PC-3 (cell line): ENCODE measurements around the gene MGMT.

Source experiments
- EZH2 ChIP-seq: fragments of 300-600 bp; sonication (generic); IDR thresholded peaks from one replicate; pipeline ENCODE4 v1.6.1; 2017; ENCODE audit warnings: antibody characterized with exemption, mild to moderate bottlenecking, low read length; ENCODE audit not compliant: unreplicated experiment
- TF ChIP-seq, protein P1 (sequence below): fragments of 300-600 bp; sonication (generic); conservative IDR thresholded peaks from 2 replicates; pipeline ENCODE4 v1.5.1; 2017; ENCODE audit warnings: antibody characterized with exemption, low read depth, mild to moderate bottlenecking, low read length

DNA sequence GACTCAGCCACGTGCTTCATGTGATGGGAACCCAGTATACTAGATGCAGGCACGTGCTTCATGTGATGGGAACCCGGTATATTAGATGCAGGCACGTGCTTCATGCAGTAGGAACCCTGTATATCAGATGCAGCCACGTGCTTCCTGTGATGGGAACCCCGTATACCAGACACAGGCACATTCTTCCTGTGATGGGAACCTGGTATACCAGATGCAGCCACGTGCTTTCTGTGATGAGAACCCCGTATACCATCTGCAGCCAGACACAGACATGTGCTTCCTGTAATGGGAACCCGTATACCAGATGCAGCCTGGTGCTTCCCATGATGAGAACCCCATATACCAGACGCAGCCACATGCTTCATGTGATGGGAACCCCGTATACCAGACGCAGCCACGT is 44.0 kb downstream of the MGMT start:
- TF ChIP-seq, protein P1, sequence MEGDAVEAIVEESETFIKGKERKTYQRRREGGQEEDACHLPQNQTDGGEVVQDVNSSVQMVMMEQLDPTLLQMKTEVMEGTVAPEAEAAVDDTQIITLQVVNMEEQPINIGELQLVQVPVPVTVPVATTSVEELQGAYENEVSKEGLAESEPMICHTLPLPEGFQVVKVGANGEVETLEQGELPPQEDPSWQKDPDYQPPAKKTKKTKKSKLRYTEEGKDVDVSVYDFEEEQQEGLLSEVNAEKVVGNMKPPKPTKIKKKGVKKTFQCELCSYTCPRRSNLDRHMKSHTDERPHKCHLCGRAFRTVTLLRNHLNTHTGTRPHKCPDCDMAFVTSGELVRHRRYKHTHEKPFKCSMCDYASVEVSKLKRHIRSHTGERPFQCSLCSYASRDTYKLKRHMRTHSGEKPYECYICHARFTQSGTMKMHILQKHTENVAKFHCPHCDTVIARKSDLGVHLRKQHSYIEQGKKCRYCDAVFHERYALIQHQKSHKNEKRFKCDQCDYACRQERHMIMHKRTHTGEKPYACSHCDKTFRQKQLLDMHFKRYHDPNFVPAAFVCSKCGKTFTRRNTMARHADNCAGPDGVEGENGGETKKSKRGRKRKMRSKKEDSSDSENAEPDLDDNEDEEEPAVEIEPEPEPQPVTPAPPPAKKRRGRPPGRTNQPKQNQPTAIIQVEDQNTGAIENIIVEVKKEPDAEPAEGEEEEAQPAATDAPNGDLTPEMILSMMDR: no peak
- no peak for TF ChIP-seq EZH2
